SK-N-SH (cell line): Measurements from ENCODE around the gene SPG21. TPM values are rescaled to one million over a fixed set of nuclear protein-coding genes. Genes with fewer than 3 reads are reported as not detected.
A peak's percentile ranks its signal among the peaks of the same experiment; 100 is the strongest.

Source experiments
- CTCF ChIA-PET: fragments of 300-600, 350-600 bp; formaldehyde crosslinking; extraction: SDS; loops from one replicate; lab custom pipeline; 2021; lab: Yijun Ruan, JAX
- POLR2A ChIA-PET: fragments of 350-600 bp; sonication (Branson Sonifier 250); formaldehyde crosslinking; extraction: SDS; loops from one replicate; lab custom pipeline; 2020; ENCODE audit warnings: antibody characterized with exemption, inconsistent platforms; lab: Yijun Ruan, JAX
- DNase-seq: peaks from one replicate; pipeline ENCODE4 v3.0.0; 2012
- H2AFZ ChIP-seq: fragments of 200-600 bp; sonication (generic); 2 replicates; pipeline ENCODE4 v1.8.1; 2016; ENCODE audit warnings: antibody characterized with exemption, mild to moderate bottlenecking, low read depth
- H3F3A ChIP-seq: fragments of 200-600 bp; sonication (generic); replicated peaks from 2 replicates; pipeline ENCODE3; 2016; ENCODE audit warnings: antibody characterized with exemption, mild to moderate bottlenecking; ENCODE audit not compliant: insufficient read depth
- H3K27ac ChIP-seq, 2 experiments: fragments of 200-500 bp in 1 of 2; fragments of 200-600 bp in 1 of 2; sonication (Bioruptor generic) in 1 of 2; sonication (generic), shearing (Covaris generic) in 1 of 2; 2 replicates each; pipeline versions ENCODE4 v1.5.1 to v1.6.1; 2014 to 2016; ENCODE audit warnings: low read depth in 2 of 2, inconsistent platforms in 1 of 2, low read length in 1 of 2, mild to moderate bottlenecking in 1 of 2, mixed read lengths in 1 of 2
- H3K27me3 ChIP-seq: fragments of 200-600 bp; sonication (generic), shearing (Covaris generic); 2 replicates; pipeline ENCODE4 v1.6.1; 2016; ENCODE audit warnings: mixed run types; ENCODE audit not compliant: insufficient read depth
- H3K36me3 ChIP-seq, 2 experiments: fragments of 200-500 bp in 1 of 2; fragments of 200-600 bp in 1 of 2; sonication (Bioruptor generic) in 1 of 2; sonication (generic) in 1 of 2; replicated peaks in 1 of 2; 2 replicates each; pipeline versions ENCODE3 to v1.5.1; 2014 to 2016; ENCODE audit warnings: low read length in 1 of 2, mild to moderate bottlenecking in 1 of 2; ENCODE audit not compliant: insufficient read depth in 2 of 2, control insufficient read depth in 1 of 2
- H3K4me1 ChIP-seq, 2 experiments: fragments of 200-500 bp in 1 of 2; fragments of 200-600 bp in 1 of 2; sonication (Bioruptor generic) in 1 of 2; sonication (generic), shearing (Covaris generic) in 1 of 2; 2 replicates each; pipeline versions ENCODE4 v1.5.1 to v1.6.1; 2014 to 2016; ENCODE audit warnings: low read depth in 1 of 2, low read length in 1 of 2, mixed run types in 1 of 2; ENCODE audit not compliant: insufficient read depth in 2 of 2, control insufficient read depth in 1 of 2
- H3K4me2 ChIP-seq: fragments of 200-600 bp; sonication (generic), shearing (Covaris generic); 2 replicates; pipeline ENCODE4 v1.6.1; 2017; ENCODE audit warnings: mixed run types
- H3K4me3 ChIP-seq, 2 experiments: fragments of 200-500 bp in 1 of 2; fragments of 200-600 bp in 1 of 2; sonication (Bioruptor generic) in 1 of 2; sonication (generic), shearing (Covaris generic) in 1 of 2; 2 replicates each; pipeline versions ENCODE4 v1.5.1 to v1.8.1; 2014 to 2016; ENCODE audit warnings: low read depth in 2 of 2, inconsistent platforms in 1 of 2, low read length in 1 of 2, mild to moderate bottlenecking in 1 of 2, mixed read lengths in 1 of 2, moderate library complexity in 1 of 2
- H3K79me2 ChIP-seq: fragments of 200-600 bp; sonication (generic); 2 replicates; pipeline ENCODE4 v1.8.1; 2017; ENCODE audit warnings: mild to moderate bottlenecking; ENCODE audit not compliant: insufficient read depth
- H3K9ac ChIP-seq: fragments of 200-600 bp; sonication (generic); 2 replicates; pipeline ENCODE4 v1.6.1; 2017; ENCODE audit warnings: mixed run types
- H3K9me2 ChIP-seq: fragments of 200-600 bp; sonication (generic); 2 replicates; pipeline ENCODE4 v1.6.1; 2017; ENCODE audit warnings: mixed run types
- H3K9me3 ChIP-seq: fragments of 200-600 bp; sonication (generic); 2 replicates; pipeline ENCODE4 v1.6.1; 2017; ENCODE audit warnings: mixed run types, mild to moderate bottlenecking, moderate library complexity
- H4K20me1 ChIP-seq: fragments of 200-600 bp; sonication (generic); 2 replicates; pipeline ENCODE4 v1.6.1; 2017; ENCODE audit warnings: mild to moderate bottlenecking, mixed run types; ENCODE audit not compliant: insufficient read depth
- CHD2 ChIP-seq: fragments of 150-350 bp; IDR thresholded peaks from 2 replicates; pipeline ENCODE4 v1.6.1; 2018; ENCODE audit warnings: low read length; ENCODE audit not compliant: partially characterized antibody
- EZH2phosphoT487 ChIP-seq: fragments of 200-600 bp; sonication (generic); IDR thresholded peaks from 2 replicates; pipeline ENCODE4 v1.6.1; 2017; ENCODE audit warnings: low read depth, mixed run types, mild to moderate bottlenecking, antibody characterized with exemption, moderate library complexity, borderline replicate concordance
- FOSL2 ChIP-seq: IDR thresholded peaks from 2 replicates; pipeline ENCODE4 v1.4.0; 2012; ENCODE audit warnings: low read depth, mild to moderate bottlenecking, moderate library complexity, borderline replicate concordance
- GATA2 ChIP-seq: sonication (generic); formaldehyde crosslinking; IDR thresholded peaks from 2 replicates; pipeline ENCODE4 v1.5.0; 2020; ENCODE audit warnings: mild to moderate bottlenecking, missing genetic modification reagents
- IRF3 ChIP-seq: fragments of 150-350 bp; IDR thresholded peaks from 2 replicates; pipeline ENCODE4 v1.6.1; 2016; ENCODE audit warnings: mild to moderate bottlenecking, low read depth, low read length
- JUND ChIP-seq: IDR thresholded peaks from 2 replicates; pipeline ENCODE4 v1.4.0; 2012
- MXI1 ChIP-seq: IDR thresholded peaks from 2 replicates; pipeline ENCODE4 v1.6.1; 2012; ENCODE audit warnings: mild to moderate bottlenecking, low read depth, low read length, improper control_type of control experiment
- NFIC ChIP-seq: IDR thresholded peaks from 2 replicates; pipeline ENCODE4 v1.4.0; 2012; ENCODE audit warnings: borderline replicate concordance
- POLR2AphosphoS5 ChIP-seq: IDR thresholded peaks from 2 replicates; pipeline ENCODE4 v1.6.1; 2012; ENCODE audit warnings: low read depth, low read length
- RXRA ChIP-seq: IDR thresholded peaks from 2 replicates; pipeline ENCODE4 v1.4.0; 2012; ENCODE audit warnings: low read depth, mild to moderate bottlenecking, borderline replicate concordance
- SIN3A ChIP-seq: IDR thresholded peaks from 2 replicates; pipeline ENCODE4 v1.6.1; 2012; ENCODE audit warnings: low read depth, mild to moderate bottlenecking, low read length, moderate library complexity, borderline replicate concordance
- SMC3 ChIP-seq: IDR thresholded peaks from 2 replicates; pipeline ENCODE4 v1.6.1; 2012; ENCODE audit warnings: low read depth, low read length, improper control_type of control experiment
- TAF1 ChIP-seq: IDR thresholded peaks from 2 replicates; pipeline ENCODE4 v1.6.1; 2012; ENCODE audit warnings: low read depth, mild to moderate bottlenecking, low read length, moderate library complexity, borderline replicate concordance
- USF1 ChIP-seq: IDR thresholded peaks from 2 replicates; pipeline ENCODE4 v1.4.0; 2012; ENCODE audit warnings: low read depth, borderline replicate concordance
- WGBS: methylation state at CpG from one replicate; pipeline ENCODE4 v1.1.6; 2017; ENCODE audit warnings: low lambda C conversion rate; 5-methylcytosine and 5-hydroxymethylcytosine counted together
- polyA plus RNA-seq, 3 experiments: library from polyadenylated mRNA; depleted of rRNA; stranded (reverse); fragments of >200 nt; gene quantifications; 2 replicates each; pipeline ENCODE4 v1.2.3, GENCODE V29; 2012
- TF ChIP-seq, protein P1 (sequence below): IDR thresholded peaks from 2 replicates; pipeline ENCODE4 v1.6.1; 2012; ENCODE audit warnings: mild to moderate bottlenecking, low read depth, low read length, moderate library complexity

The SPG21 gene
- polyA plus RNA-seq, 1 of the 3 experiments (the other 2 are of a cell fraction), result 56.5 TPM

GRCh38 chr15:65034719-65035118 is 45.0 kb upstream of the SPG21 start:
- WGBS, result 96% methylated on average over 11 of the region's 11 CpGs
- H3K4me2 ChIP-seq, result no peak overlapping the region
- no peaks in the 10 kb centered on the region for H3K9me3 ChIP-seq
- H3K79me2 ChIP-seq, result no peaks in the 10 kb centered on the region
- no peak for DNase-seq
- H3K4me3 ChIP-seq, result no peak overlapping the region
- no peaks in the 10 kb centered on the region for H4K20me1 ChIP-seq
- no peak overlapping the region for H3K9ac ChIP-seq
- CTCF ChIA-PET, result interaction anchor here (1.0 to 2.7 kb wide), 10 partner anchors 9 to 236 kb away, joined by 4 to 21 read pairs (median 10); partner anchors contain the start of genes KBTBD13 and SLC51B
- POLR2A ChIA-PET, result no interaction called here
- H3F3A ChIP-seq, result no peaks in the 10 kb centered on the region
- H3K27ac ChIP-seq, result no peak overlapping the region
- H2AFZ ChIP-seq, result no peak overlapping the region
- no peaks in the 10 kb centered on the region for H3K36me3 ChIP-seq
- TF ChIP-seq NFIC (no peak), TAF1 (no peak), RXRA (no peak), FOSL2 (no peak), SIN3A (no peak), CHD2 (no peak), POLR2AphosphoS5 (no peak), MXI1 (no peak), EZH2phosphoT487 (no peak)
- TF ChIP-seq, protein P1, sequence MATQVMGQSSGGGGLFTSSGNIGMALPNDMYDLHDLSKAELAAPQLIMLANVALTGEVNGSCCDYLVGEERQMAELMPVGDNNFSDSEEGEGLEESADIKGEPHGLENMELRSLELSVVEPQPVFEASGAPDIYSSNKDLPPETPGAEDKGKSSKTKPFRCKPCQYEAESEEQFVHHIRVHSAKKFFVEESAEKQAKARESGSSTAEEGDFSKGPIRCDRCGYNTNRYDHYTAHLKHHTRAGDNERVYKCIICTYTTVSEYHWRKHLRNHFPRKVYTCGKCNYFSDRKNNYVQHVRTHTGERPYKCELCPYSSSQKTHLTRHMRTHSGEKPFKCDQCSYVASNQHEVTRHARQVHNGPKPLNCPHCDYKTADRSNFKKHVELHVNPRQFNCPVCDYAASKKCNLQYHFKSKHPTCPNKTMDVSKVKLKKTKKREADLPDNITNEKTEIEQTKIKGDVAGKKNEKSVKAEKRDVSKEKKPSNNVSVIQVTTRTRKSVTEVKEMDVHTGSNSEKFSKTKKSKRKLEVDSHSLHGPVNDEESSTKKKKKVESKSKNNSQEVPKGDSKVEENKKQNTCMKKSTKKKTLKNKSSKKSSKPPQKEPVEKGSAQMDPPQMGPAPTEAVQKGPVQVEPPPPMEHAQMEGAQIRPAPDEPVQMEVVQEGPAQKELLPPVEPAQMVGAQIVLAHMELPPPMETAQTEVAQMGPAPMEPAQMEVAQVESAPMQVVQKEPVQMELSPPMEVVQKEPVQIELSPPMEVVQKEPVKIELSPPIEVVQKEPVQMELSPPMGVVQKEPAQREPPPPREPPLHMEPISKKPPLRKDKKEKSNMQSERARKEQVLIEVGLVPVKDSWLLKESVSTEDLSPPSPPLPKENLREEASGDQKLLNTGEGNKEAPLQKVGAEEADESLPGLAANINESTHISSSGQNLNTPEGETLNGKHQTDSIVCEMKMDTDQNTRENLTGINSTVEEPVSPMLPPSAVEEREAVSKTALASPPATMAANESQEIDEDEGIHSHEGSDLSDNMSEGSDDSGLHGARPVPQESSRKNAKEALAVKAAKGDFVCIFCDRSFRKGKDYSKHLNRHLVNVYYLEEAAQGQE, result no peak
- no peaks in the 10 kb centered on the region for H3K27me3 ChIP-seq
- no peaks in the 10 kb centered on the region for H3K9me2 ChIP-seq
- H3K4me1 ChIP-seq, result no peaks in the 10 kb centered on the region; a peak in 1 of 4 replicates

GRCh38 chr15:65033659-65034269 is 44.0 kb upstream of the SPG21 start:
- no peak overlapping the region for H3K27ac ChIP-seq
- no peaks in the 10 kb centered on the region for H3F3A ChIP-seq
- DNase-seq, result peak; percentile 47
- no peaks in the 10 kb centered on the region for H3K27me3 ChIP-seq
- H3K4me2 ChIP-seq, result no peak overlapping the region
- no peaks in the 10 kb centered on the region for H3K9me2 ChIP-seq
- peak overlapping the region; percentile 61; the same call in 1 of the 2 replicates for H2AFZ ChIP-seq
- peaks cover 7% of the 10 kb centered on the region for H3K79me2 ChIP-seq
- WGBS, result 36% methylated on average over 4 of the region's 4 CpGs
- H3K36me3 ChIP-seq, result no peaks in the 10 kb centered on the region
- no peaks in the 10 kb centered on the region for H3K9me3 ChIP-seq
- CTCF ChIA-PET, result interaction anchor here (0.6 to 2.7 kb wide), 28 partner anchors 9 to 345 kb away, joined by 3 to 21 read pairs (median 5); partner anchors contain the start of genes CLPX, KBTBD13 and SLC51B
- no peaks in the 10 kb centered on the region for H4K20me1 ChIP-seq
- no peak overlapping the region for H3K9ac ChIP-seq
- peaks cover 0 to 1% of the 10 kb centered on the region in 2 experiments; a peak in 1 of 4 replicates for H3K4me1 ChIP-seq
- POLR2A ChIA-PET, result no interaction called here
- H3K4me3 ChIP-seq, result peak overlapping the region in 1 of 2 experiments; percentile 1; a peak in 1 of 4 replicates
- TF ChIP-seq SIN3A (no peak), JUND (no peak), IRF3 (no peak), NFIC (no peak), USF1 (peak; percentile 60; the same call in 1 of the 2 replicates), EZH2phosphoT487 (no peak), POLR2AphosphoS5 (no peak), TAF1 (no peak), GATA2 (CRISPR knock-in tag) (no peak), SMC3 (peak; percentile 60), MXI1 (0 out of 2 replicates have a peak, but pooled peaks have one; percentile 38)
- TF ChIP-seq, protein P1, result no peak
